ENCODE results near the gene ZMYM2.

GRCh38 chr13:19957320-19958154 lies 990 bp upstream of the ZMYM2 start:
- TF ChIP-seq CTCF (IDR thresholded peaks at IDR 0.05) (peak; percentile 73 to 89 (median 79)), POLR2A (IDR thresholded peaks at IDR 0.05) (peak in 1 of 2 donors; percentile 37)
